B cell (primary cell): ENCODE results near the gene ASTL.

Source experiments
- CTCF ChIP-seq: fragments of 200-600 bp; IDR thresholded peaks from one replicate; pipeline ENCODE4 v1.8.0; 2022; ENCODE audit warnings: antibody characterized with exemption, mild to moderate bottlenecking
- EZH2 ChIP-seq: IDR thresholded peaks from 2 replicates; pipeline ENCODE4 v1.6.1; 2012; ENCODE audit warnings: borderline replicate concordance, low read depth, mild to moderate bottlenecking, moderate library complexity, low read length; ENCODE audit not compliant: insufficient read depth, poor library complexity, severe bottlenecking

DNA sequence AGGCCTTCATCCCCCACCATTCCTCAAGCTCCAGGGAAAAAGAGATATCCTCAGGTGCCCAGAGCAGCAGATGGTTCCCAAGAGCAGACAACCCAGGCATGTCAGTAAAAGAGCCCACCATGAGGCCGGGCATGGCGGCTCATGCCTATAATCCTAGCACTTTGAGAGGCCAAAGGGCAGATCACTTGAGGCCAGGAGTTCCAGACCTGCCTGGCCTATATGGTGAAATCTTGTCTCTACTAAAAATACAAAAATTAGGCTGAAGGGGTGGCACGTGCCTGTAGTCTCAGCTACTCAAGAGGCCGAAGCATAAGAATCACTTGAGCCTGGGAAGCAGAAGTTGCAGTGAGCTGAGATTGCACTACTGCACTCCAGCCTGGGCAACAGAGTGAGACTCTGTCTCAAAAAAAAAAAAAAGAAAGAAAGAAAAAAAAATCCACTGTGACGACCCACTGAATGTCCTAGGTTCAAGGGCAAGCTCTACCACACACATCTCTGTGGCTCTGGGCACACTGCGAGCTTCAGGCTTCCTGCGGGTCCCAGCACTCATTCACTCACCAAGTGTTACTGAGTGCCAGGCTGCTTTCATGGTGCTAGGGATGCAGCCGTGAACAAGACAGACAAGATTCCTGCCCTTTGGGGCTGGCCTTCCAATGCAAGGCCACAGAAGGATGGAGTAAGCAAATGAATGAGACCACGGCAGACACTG, 13.4 kb upstream of the ASTL start:
- TF ChIP-seq CTCF (no peak), EZH2 (no peak)
